ENCODE results near the gene FREM2.

The FREM2 gene

DNA sequence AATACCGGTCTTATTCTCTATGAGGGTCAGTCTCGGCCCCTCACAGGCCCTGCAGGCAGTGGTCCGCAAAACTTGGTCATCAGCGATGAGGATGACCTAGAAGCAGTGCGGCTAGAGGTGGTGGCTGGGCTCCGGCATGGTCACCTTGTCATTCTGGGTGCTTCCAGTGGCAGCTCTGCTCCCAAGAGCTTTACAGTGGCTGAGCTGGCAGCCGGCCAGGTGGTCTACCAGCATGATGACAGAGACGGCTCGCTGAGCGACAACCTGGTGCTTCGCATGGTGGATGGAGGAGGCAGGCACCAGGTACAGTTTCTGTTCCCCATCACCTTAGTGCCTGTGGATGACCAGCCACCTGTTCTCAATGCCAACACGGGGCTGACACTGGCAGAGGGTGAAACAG is 1.8 kb downstream of the FREM2 start:
- DNase-seq, result no peak

DNA sequence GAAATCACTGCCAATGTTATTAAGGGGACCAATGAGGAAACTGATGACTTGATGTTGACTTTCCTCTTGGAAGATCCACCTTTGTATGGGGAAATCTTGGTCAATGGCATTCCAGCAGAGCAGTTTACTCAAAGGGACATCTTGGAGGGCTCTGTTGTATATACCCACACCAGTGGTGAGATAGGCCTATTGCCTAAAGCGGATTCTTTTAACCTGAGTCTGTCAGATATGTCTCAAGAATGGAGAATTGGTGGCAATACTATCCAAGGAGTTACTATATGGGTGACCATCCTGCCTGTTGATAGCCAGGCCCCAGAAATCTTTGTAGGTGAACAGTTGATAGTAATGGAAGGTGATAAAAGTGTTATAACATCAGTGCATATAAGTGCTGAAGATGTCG is 3.4 kb downstream of the FREM2 start:
- no peak for DNase-seq

DNA sequence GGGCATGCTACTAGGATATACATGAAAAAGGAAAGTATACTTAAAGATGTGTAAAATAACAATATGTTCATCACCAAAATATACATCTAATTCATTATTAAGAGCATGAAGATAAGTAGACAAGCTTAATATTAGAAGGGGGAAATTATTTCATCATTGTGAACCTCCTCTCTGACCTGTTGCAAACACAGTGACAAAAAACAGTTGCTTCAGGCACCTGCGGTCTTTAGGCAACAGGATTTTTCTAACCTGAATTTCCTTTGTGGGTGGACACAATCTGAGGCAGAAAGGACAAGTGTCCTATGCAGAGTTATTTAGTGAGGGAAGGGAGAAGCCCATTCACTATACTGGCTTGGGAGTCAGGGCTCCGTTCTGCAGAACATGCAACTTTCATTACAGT is 6.3 kb downstream of the FREM2 start:
- no peak for DNase-seq

DNA sequence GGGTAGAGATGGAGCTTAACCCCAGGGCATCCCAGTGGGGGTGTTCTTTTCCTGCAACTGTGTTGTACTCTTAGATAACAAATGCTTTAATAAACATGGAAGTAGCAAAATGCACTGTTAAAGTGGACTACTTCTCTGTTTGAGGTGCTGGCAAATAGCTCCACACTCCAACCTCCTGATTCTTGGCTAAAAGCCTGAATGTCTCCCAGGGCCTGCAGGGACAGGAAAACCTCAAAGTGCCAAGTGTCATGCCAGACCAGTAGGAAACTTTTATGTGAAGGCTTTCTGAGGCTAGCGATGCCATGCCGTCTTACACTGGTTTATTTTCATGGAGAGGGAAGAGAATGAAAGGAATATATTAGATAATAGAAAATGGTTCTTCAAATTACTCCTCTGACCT is 6.8 kb downstream of the FREM2 start:
- no peak for DNase-seq

DNA sequence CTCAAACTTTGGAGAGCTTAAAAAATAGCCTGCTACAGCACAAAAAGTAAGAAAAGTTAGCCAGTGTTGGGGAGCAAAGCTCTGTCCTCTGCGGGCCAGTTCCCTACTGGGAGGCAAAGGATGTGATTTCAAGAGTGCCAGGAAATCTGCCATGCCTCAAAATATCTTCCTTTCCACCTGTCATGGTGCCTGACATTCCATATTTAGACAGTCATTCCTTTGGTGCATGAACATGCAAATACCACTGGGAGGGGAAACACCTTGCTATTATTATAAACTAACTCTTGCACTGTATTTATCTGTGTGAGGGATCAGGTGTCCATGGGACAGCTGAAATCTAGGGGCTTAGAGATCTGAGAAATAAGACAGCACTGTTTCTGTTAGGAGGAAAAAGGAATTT is 10.3 kb downstream of the FREM2 start:
- DNase-seq, result no peak

DNA sequence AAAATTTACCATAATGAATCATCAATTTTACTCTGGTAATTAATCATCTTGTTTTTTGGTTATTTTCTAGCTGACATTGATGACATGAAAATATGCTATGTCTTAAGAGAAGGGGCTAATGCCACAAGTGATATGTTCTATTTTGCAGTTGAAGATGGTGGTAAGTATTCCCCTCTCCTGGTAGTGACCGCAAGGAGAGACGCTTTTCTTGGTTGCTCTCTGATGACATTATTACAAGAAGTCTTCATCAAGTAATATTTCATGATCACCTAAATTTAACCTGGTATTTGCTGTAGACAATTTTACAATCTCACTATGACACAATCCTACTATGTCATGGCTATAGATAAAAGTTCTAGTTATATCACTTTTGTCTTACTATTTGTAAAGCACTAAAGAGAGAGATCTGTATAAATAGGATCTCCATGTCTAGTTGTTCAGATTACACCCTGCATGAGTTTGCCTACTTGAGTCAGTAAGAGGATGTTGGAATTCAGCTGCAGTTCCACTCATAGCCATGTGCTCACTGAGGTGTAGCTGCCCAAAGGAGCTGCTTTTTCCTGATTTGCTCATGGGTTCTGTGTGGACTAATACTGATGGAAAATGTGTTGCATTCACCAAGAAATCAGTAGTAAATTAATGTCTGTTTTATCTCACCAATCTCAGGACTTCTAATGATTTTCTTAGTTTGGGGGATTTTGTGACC is 10.9 kb downstream of the FREM2 start:
- no peak for DNase-seq

DNA sequence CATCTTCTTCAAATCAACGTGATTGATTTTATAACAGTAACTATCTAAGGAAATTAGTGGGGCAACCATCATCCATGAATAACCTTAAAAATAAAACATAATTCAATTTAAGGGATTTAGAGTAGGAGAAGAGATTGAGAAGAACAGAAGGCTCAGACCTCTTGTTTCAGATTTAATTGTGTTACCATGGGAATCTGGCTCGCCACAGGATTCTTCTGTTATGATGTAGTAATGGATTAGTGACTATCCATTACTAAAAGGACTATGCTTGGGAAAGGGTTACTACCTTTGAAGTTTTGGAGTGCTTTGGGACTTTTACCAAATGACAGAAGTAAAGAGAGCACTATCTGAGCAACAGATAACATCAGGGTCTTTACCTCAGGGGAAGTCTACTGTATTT is 13.2 kb downstream of the FREM2 start:
- DNase-seq, result no peak

DNA sequence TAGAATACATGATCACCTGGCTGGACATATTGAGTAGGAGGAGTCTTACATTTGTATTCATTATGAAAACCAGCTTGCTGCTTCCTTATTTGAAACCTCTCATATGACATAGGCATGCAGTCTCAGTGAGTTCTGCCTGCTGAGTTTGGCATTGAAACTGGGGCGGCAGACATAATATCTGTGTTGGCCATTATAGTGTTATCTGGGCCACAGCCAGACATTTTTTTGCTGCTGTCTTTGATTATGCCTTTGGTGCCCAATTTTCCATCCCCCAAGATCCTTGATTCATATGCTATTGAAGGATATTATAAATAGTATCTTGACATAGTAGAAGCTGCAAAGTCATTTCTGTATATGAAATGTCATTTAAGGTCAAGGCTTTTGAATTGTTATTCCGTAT is 15.8 kb downstream of the FREM2 start:
- DNase-seq, result no peak

DNA sequence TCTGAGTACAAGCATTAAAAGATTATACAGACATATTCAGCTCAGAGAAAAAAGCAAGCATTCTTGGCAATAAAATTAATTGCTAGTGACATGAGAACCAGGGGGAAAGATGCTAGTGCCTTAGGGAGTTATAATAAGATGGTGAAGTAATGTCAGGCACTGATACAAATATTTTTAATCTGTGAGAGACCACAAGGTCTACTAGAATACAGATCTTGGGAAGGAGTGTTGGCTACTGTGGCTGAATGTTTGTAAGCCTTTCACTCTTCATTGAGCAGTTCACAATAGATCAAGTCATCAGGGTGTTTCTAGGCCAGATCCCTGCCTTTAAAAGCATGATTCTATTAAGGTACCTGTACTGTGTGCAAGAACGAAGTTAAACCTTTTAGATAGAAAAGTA is 16.4 kb downstream of the FREM2 start:
- no peak for DNase-seq

DNA sequence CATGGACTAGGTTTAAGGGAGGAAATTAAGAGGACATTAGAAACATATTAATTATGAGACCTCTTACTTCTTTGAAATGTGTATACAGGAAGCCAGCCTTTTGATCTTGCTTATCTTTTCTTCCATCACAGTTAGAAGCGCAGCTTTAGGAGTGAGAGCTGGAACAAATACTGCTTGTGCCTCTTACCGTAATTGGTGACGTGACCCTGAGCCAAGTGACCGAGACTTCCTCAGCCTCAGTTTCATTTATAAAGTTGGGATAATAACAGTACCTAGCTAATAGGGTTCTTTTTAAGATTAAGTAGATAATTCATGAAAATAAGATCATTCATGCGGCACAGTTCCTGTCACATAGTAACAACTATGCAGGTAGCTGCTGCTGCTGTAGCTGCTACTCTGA is 18.5 kb downstream of the FREM2 start:
- DNase-seq, result no peak

DNA sequence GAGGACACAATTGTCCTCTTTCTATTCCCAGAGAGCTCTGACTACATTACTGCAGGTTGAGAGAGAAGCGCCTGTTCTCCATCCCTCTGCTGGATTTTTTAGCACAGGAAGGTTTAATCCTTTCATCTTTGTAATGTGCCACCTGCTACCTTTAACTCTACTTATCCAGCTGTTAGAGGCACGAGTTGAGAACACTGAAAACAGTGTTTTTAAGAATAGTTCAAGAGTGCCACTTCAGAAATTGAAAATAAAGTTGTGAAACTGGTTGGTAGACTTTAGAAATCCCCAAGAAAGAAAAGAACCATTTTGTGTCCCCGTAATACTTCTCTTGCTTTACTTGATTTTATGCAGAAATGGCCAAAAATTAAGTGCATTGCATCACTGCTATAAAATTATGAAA is 20.6 kb downstream of the FREM2 start:
- DNase-seq, result no peak

DNA sequence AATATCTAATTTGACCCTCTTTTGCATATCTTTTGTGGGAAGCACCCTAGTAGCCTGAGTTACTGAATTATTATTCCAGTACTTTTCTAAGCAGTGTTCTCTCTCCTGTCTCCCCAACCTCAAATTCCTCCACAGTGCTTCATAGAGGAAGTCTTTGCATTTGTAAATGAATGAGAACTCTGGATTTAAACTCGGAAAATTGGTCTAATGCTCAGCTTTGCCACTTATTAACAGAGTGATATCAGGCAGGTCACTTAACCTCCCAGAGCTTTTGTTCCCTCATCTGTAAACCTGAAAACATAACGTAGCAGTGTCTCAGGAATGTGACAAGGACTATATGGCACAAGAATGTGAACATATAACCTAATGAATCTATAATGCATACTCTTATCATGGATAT is 26.2 kb downstream of the FREM2 start:
- no peak for DNase-seq

DNA sequence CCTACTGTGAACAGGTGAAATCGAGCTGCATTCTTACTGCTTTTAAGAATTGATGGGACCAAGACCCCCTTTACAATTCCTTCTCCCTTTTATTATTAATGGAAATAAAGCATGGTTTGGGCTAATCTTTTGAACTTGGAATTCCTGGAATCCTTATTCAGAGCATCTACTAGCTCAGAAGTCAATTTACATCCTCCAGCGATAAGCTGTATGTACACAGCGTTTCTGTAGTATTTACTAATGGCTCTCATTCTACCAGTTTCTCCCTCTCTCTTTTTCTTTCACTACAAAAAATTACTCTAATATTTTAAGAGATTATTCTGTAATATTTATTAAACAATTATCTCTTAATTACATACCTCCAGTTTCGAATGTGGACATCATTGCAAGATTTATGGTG is 31.5 kb downstream of the FREM2 start:
- no peak for DNase-seq

DNA sequence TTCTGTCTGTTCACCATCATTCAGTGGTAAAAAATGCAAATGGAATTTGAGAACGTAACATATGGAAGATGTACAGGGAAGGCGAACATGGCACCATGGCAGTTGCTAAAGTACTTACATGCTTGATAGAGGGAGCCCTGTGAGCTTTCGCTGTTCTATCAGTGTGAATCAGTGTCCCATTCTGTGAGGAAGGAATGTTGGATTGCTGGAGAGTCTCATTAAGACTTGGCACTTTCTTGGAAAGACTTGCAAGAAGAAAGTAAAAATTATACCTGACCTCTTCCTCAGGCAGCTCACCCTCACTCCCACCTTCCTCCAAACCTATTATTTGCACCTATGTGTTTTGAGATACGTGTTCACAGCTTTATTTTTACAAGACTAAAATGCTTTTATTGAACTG is 43.5 kb downstream of the FREM2 start:
- no peak for DNase-seq

DNA sequence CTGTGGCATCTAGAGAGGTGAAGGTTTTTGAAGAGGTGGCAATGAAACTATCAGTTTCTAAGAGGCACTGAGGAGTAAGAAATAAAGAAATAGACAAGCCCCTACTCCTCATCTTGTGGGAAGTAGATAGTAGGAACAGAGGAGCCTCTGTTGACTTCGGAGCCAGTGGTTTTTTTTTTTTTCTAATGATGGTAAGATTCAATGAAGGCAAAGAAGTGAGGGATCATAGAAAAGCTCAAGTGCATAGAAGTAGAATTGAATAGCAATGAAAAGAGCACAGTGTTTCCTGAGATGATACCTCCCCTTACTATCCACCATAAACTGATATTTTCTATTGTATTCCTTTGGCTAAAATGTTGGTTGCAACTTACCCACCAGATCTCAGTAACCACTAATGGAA is 46.3 kb downstream of the FREM2 start:
- no peak for DNase-seq

DNA sequence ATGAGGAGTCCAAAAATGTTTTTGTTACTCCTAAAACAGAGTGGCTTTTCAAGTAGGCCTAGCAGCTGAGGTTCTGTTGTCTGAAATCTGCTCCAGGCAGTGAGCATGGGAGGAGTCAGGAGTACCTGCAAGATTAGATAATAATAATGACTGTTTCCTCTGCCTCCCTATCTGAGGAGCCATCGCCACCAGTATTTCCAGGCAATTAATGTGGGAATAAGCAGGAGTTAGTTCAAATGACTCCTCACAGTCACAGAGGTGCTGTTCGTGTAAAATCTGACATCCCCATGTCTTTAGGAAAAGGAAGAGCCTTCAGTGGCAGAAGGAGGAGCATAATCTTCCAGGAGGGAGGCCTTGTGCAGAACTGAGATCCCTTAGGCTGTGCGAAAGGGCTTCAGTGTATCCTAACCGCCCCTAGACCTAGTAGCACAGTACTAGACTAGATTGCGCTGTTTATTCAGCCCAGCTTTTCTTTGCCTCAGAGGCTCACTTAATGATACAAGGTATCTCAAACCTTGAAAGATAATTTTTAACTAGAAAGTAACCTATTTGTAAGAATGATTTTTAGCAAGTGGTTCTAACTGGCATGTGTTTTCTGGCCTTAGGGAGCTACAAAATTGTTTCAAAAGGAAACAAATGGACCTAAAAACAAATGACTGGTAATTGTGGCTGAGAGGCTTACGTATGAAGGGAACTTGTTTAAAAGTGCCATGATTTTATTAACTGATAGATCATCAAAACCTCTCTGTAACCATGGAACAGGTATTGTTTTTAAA is 49.0 kb downstream of the FREM2 start:
- DNase-seq, result no peak

DNA sequence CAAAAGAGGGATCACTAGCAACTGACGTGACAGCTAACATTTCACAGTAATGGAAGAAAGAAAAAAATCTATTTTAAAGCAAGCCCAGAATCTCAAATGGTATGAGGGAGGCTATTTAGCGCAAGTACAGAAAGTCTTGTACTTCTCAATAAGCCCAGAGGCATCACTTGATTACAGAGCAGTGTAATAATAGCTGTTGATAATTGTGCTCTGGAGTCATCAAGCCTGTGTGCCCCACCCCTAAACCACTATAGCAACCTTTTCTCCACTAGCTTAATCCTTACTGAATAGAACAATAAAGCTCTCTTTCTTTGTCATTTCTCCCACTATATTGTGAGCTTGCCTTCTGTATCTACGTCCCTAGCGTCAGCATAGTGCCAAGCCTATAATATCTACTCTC is 56.6 kb downstream of the FREM2 start:
- no peak for DNase-seq

DNA sequence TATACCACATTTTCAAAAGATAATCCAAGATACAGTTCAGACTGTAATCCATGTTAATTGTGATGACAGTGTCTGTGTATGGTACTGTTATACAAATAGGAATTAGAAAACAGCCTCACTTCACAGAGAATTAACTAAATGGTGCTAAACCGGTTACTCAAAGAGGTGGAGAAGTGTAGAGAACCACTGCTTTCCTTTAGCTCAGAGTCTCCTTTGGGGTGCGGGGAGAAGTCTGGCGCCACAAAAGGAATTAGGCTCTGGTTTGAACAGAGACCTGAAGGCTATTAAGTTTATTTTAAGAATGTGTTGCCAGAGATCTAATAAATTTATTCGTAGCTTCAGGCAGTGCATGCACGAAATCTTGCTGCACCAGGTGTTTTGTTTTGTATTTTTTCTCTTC is 65.8 kb downstream of the FREM2 start:
- no peak for DNase-seq

DNA sequence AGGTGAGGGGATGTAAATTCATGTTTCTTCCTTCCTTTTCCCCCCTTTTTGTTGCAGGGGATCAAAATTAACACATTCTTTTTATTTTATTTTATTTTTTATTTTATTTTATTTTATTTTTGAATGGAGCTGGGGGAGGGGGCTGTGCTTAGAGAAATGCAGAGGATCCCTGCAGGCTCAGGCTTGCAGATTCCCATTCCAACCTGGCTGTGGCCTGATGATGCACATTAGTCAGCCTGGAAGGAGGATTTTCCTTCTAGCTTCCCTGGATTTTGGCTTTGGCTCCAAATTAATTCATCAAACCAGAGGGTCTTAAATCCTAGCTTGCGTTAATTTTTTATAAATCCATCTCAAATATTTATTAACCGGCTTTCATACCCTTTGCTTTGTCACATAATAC is 67.0 kb downstream of the FREM2 start:
- no peak for DNase-seq

DNA sequence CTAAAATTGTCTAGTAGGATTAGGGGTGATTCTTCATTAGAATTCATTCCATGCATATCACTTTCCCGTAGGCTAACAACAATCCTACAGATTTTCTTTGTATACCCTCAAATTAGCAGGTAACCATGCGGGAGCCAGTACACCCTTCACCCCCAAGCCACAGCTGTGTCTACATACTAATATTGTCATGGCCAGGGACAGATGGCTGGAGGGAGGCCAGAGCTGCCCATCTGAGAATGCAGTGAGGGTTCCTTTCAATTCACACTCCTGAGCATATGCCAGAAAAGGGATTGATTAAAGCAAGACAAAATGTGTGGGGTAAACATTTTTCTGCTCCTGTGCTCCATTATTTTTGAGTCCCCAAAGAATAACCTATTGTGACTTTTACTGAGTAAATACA is 68.9 kb downstream of the FREM2 start:
- no peak for DNase-seq

DNA sequence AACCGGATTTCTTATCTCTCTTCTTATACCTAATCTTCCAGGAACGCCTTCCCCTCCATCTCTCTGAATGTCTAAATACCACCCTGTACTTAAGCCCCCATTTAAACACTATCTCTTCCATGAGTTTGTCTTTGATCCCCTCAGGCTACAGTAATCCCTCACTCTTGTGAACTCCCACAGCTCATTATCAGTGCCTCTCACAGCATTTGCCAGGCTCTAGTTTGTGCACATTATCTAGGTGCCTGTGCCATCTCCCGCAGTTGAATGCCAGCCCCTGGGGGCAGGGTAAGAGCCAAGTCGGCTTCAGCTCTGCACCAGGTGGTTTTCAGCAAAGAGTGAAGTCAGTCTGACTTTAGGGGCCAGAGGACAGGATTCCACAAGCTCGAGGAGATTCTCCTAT is 71.4 kb downstream of the FREM2 start:
- DNase-seq, result no peak

DNA sequence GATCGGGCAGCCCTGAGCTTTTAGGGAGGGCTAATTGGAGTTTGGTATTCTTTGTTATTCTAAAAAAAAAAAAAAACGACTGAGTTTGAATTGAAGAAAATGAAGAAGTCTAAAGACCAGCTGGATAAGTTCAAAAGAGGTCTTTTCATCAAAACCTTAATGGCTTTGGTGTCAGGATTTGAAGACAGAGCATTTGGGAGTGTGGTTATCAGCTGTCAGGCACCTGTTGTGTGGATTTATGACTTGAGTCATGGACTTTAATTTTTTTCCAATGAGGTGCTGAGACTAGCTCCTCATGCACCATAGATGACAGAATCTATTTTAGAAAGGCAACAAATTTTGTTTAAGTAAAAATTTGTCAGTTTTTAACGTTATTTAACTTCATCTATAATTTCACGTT is 72.5 kb downstream of the FREM2 start:
- DNase-seq, result no peak

DNA sequence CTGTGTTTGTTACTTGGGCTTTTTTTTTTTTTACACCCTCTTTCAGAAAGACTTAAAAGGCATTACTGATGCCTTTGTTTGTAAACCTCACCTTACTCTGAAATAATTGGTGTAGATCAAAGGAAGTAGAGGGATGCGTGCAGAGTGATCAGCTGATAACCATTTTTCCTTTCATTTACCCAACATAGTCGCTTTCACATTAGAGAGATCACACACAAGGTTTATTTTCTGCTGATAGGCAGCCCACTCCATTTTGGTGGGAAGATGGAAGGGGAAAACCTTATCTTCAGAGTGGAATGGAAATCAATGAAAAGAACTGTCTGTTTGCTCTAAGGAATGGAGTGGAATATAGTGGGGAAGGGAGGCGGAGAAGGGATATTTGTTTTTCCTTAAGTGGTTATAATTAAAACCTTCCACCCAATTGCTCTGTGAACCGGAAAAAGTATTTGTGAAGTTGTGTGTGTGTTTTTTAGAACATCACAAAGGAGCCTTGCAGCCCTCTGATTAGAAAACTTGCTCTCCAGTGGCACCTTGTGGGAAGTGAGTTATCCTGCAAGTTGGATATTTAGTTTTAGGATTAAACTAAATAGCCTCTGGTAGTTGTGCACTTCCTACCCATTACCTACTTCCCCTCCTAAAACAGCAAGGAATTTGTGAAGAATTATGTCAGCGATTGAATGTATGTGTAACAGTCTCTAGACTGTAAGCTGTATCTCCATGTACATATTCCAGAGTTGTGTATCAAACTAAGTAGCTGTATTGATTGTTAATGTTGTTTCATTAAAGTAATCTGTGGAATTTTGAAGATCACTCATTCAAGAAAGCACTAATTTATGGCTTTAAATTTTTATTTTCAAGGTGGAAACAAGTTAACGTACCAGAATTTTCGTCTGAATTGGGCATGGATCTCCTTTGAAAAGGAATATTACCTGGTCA is 76.8 kb downstream of the FREM2 start:
- DNase-seq, result peak; percentile 33

DNA sequence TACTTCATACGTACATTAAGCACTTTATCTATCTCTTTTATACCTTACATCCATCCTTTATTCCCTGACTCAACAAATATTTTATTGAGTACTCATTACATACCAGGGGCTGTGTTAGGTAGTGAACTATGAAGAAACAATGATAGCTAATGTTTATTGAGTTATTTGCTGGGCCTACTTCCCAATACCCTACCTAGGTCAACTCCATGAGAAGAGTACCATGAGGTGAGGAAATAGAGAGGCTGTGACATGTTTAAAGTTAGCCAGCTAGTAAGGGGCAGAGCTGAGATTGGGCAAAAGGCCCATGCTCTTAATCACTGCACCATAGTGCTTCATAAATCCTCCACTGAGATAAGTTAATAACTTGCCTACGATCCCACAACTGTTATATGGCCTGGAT is 79.9 kb downstream of the FREM2 start:
- DNase-seq, result no peak

Measured in fibroblast of upper back skin (primary cell).